Osteoblast (primary cell): ENCODE data around the gene IGSF9B. TPM values are rescaled to one million over a fixed set of nuclear protein-coding genes. Genes with fewer than 3 reads are reported as not detected.
"Not testable (repeated sequence)": the region's sequence is repeated elsewhere in the genome, so short reads cannot be mapped to it uniquely, and the experiment has no call there.

ENCODE experiments used
- DNase-seq: peaks from one replicate; pipeline ENCODE4 v3.0.0; 2011; ENCODE audit warnings: low spot score, mixed read lengths; ENCODE audit not compliant: insufficient read length; ENCODE audit errors: missing footprints
- H2AFZ ChIP-seq: 2 replicates; pipeline ENCODE4 v1.6.0; 2011; ENCODE audit warnings: mild to moderate bottlenecking, low read length
- H3K27ac ChIP-seq: 2 replicates; pipeline ENCODE4 v1.5.1; 2011; ENCODE audit warnings: mild to moderate bottlenecking, low read depth, low read length, moderate library complexity
- H3K27me3 ChIP-seq: 2 replicates; pipeline ENCODE4 v1.6.0; 2012; ENCODE audit warnings: mild to moderate bottlenecking, control low read depth, inconsistent platforms, low read length, moderate library complexity; ENCODE audit not compliant: insufficient read depth
- H3K36me3 ChIP-seq: 2 replicates; pipeline ENCODE4 v1.5.1; 2011; ENCODE audit warnings: mild to moderate bottlenecking, low read length, control low read depth, moderate library complexity; ENCODE audit not compliant: insufficient read depth
- H3K4me1 ChIP-seq: 2 replicates; pipeline ENCODE4 v1.5.1; 2011; ENCODE audit warnings: mild to moderate bottlenecking, low read length, control low read depth, moderate library complexity; ENCODE audit not compliant: insufficient read depth
- H3K4me2 ChIP-seq: 2 replicates; pipeline ENCODE4 v1.6.0; 2011; ENCODE audit warnings: mild to moderate bottlenecking, low read length; ENCODE audit not compliant: insufficient read depth
- H3K4me3 ChIP-seq: fragments of 200-600 bp; sonication (generic); 3 replicates; pipeline ENCODE4 v1.5.1; 2012; ENCODE audit warnings: mild to moderate bottlenecking, low read length, inconsistent platforms; ENCODE audit not compliant: insufficient read depth
- H3K79me2 ChIP-seq: 2 replicates; pipeline ENCODE4 v1.6.0; 2012; ENCODE audit warnings: mild to moderate bottlenecking, low read length, control low read depth, inconsistent platforms; ENCODE audit not compliant: insufficient read depth
- H3K9me3 ChIP-seq: 2 replicates; pipeline ENCODE4 v1.5.1; 2011; ENCODE audit warnings: low read depth, low read length, control low read depth
- H4K20me1 ChIP-seq: 2 replicates; pipeline ENCODE4 v1.6.0; 2012; ENCODE audit warnings: mild to moderate bottlenecking, low read length, control low read depth; ENCODE audit not compliant: insufficient read depth
- total RNA-seq: library from RNA; depleted of rRNA; stranded (reverse); fragments of >200 nt; gene quantifications from 2 replicates; pipeline ENCODE4 v1.2.3, GENCODE V29; 2012
- TF ChIP-seq, protein P1 (sequence below): IDR thresholded peaks from 2 replicates; pipeline ENCODE4 v1.5.1; 2011; ENCODE audit warnings: mild to moderate bottlenecking, low read depth, low read length, moderate library complexity; ENCODE audit errors: extremely low read depth

The IGSF9B gene, protein sequence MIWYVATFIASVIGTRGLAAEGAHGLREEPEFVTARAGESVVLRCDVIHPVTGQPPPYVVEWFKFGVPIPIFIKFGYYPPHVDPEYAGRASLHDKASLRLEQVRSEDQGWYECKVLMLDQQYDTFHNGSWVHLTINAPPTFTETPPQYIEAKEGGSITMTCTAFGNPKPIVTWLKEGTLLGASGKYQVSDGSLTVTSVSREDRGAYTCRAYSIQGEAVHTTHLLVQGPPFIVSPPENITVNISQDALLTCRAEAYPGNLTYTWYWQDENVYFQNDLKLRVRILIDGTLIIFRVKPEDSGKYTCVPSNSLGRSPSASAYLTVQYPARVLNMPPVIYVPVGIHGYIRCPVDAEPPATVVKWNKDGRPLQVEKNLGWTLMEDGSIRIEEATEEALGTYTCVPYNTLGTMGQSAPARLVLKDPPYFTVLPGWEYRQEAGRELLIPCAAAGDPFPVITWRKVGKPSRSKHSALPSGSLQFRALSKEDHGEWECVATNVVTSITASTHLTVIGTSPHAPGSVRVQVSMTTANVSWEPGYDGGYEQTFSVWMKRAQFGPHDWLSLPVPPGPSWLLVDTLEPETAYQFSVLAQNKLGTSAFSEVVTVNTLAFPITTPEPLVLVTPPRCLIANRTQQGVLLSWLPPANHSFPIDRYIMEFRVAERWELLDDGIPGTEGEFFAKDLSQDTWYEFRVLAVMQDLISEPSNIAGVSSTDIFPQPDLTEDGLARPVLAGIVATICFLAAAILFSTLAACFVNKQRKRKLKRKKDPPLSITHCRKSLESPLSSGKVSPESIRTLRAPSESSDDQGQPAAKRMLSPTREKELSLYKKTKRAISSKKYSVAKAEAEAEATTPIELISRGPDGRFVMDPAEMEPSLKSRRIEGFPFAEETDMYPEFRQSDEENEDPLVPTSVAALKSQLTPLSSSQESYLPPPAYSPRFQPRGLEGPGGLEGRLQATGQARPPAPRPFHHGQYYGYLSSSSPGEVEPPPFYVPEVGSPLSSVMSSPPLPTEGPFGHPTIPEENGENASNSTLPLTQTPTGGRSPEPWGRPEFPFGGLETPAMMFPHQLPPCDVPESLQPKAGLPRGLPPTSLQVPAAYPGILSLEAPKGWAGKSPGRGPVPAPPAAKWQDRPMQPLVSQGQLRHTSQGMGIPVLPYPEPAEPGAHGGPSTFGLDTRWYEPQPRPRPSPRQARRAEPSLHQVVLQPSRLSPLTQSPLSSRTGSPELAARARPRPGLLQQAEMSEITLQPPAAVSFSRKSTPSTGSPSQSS (N-terminal part only)
- total RNA-seq: under 0.01 and 0.36 TPM in 2 replicates

DNA sequence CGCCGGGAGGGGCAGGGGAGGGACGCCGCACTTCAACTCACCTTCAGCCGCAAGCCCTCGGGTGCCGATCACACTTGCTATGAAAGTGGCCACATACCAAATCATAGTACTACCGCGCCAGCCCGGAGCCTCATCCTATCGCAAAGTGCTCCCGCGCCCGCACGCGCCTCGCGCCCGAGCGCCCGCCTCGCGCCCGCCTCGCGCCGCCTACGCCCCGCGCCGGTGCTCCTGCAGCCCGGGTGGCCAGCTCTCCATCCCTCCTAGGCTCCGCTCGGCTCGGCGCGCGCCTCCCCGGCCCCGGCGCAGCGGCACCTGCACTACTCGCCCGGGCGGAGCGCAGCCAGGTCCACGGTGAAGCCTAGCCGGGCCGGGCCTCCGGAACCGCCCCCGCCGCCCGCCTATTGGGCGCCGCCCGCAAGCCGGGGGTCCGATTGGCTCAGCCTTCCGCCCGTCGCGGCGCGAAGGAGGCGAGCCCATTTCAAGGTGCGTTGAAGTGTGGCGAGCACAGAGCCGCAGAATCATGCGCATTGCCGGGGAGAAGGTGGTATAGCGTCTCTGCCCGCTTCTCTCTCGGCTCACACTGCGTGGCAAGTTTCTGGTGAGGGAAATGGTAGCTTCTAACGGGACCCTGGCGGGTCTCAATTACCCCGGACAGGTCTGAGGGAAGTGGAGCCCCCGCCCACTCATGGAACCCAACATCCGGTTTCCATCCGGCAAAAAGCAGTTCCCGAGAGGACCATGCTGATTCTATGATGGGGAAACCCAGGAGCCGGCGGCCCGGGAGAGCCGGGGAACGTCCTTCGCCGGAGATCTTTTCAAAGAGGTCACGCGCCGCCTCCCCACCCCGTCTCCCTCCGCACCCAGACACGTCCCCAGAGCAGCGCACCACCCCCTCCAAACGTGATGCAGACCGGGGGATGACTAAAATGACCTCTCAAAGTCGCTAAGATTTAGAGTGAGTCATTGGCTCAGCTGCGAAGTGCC lies at the start of gene IGSF9B:
TSS of gene IGSF9B (minus strand) at position 319 of the 984 bp plus-strand sequence. CDS start at position 105, 214 bp downstream.
- Histone ChIP-seq H2AFZ (no peak within 1 kb of the TSS), H3K36me3 (no peaks in the 10 kb centered on the region), H3K4me2 (peak within 1 kb of the TSS; percentile 36), H3K9me3 (no peaks in the 10 kb centered on the region), H3K79me2 (no peaks in the 10 kb centered on the region), H3K27me3 (peaks cover 53% of the 10 kb centered on the region), H4K20me1 (no peaks in the 10 kb centered on the region), H3K4me3 (peak within 1 kb of the TSS; percentile 28), H3K4me1 (no peaks in the 10 kb centered on the region), H3K27ac (no peak within 1 kb of the TSS)
- TF ChIP-seq, protein P1, sequence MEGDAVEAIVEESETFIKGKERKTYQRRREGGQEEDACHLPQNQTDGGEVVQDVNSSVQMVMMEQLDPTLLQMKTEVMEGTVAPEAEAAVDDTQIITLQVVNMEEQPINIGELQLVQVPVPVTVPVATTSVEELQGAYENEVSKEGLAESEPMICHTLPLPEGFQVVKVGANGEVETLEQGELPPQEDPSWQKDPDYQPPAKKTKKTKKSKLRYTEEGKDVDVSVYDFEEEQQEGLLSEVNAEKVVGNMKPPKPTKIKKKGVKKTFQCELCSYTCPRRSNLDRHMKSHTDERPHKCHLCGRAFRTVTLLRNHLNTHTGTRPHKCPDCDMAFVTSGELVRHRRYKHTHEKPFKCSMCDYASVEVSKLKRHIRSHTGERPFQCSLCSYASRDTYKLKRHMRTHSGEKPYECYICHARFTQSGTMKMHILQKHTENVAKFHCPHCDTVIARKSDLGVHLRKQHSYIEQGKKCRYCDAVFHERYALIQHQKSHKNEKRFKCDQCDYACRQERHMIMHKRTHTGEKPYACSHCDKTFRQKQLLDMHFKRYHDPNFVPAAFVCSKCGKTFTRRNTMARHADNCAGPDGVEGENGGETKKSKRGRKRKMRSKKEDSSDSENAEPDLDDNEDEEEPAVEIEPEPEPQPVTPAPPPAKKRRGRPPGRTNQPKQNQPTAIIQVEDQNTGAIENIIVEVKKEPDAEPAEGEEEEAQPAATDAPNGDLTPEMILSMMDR: no peak
- peak; percentile 99 for DNase-seq

DNA sequence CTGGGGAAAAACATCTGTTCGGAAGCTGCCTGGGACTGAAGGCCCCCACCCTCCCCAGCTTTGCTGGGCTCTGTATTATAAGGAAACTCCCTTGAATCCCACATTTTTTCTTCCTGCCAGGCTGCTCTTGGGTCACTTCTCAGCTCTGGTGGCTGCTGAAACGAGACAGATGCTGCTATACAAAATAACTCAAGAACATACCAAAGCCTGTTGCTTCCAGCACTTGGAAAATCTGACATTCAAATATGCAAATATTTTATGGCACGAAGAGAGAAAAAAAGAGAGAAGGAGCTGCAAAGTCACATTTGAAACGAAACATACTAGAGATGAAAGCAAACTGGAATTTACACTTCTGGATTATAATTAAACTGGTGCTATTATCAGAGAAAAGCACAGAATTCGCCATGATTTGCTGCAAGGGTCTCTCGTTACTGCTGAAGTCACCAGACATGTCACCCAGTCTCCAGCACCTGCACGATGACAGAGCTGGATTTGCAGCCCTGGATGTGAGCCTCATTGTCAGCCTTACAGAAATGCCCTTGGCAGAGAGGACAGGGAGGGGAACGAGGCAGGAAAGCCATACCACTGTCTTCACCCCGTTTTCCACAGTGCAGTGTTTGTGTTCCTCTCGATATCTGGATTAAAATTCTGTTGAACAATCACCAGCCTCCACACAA lies 47.9 kb upstream of the IGSF9B start:
- H3K27me3 ChIP-seq: no peaks in the 10 kb centered on the region
- H2AFZ ChIP-seq: no peak overlapping the region
- H3K9me3 ChIP-seq: no peaks in the 10 kb centered on the region
- TF ChIP-seq, protein P1: no peak
- no peak overlapping the region for H3K4me3 ChIP-seq
- H4K20me1 ChIP-seq: no peaks in the 10 kb centered on the region
- no peak for DNase-seq
- no peak overlapping the region for H3K4me2 ChIP-seq
- H3K4me1 ChIP-seq: no peaks in the 10 kb centered on the region
- no peaks in the 10 kb centered on the region for H3K36me3 ChIP-seq
- H3K27ac ChIP-seq: no peak overlapping the region
- H3K79me2 ChIP-seq: no peaks in the 10 kb centered on the region

DNA sequence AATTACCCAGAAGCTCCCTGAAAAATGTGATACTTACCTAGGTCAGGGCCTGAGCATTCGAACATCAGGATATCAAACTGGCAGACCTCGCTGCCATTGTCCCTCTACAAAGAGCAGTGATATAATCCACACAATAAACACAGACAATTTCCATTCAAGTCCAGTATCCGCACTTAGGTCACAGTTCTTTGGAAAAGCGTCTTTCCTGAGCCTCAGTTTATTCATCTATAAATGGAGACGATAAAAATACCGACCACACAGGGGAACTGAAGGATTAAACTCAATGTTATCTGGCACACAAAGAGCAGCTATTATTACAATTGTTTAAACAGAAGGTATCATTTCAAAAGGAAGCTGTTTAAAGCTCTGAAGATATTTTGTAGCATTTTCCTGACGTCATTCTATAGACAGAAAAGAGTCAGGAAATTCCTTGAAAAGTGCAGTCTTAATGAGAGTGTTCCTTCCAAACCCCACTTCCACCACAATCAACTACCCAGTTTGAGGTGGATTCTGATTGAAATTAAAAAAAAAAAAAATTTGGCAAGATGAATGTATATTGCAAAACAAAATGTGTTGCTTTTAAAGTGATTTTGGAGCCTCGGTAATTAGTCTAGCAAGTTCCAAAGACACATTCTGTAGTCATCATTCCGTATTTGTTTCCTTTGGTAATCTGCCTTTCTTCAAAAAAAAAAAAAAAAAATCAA lies 47.2 kb upstream of the IGSF9B start:
- Histone ChIP-seq H3K9me3 (no peaks in the 10 kb centered on the region), H3K79me2 (no peaks in the 10 kb centered on the region), H2AFZ (no peak overlapping the region), H3K4me3 (no peak overlapping the region), H3K27me3 (no peaks in the 10 kb centered on the region), H3K27ac (no peak overlapping the region), H4K20me1 (no peaks in the 10 kb centered on the region), H3K4me2 (no peak overlapping the region), H3K4me1 (no peaks in the 10 kb centered on the region), H3K36me3 (no peaks in the 10 kb centered on the region)
- DNase-seq: no peak
- TF ChIP-seq, protein P1: no peak

DNA sequence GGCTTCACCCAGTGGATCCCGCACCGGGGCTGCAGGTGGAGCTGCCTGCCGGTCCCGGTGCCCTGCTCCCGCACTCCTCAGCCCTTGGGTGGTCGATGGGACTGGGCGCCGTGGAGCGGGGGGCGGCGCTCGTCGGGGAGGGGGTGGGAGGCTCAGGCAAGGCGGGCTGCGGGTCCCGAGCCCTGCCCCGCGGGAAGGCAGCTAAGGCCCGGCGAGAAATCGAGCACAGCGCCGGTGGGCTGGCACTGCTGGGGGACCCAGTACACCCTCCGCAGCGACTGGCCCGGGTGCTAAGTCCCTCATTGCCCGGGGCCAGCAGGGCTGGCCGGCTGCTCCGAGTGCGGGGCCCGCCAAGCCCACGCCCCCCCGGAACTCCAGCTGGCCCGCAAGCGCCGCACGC lies 46.1 kb upstream of the IGSF9B start:
- H3K4me2 ChIP-seq, H3K9me3 ChIP-seq, DNase-seq, H2AFZ ChIP-seq, H3K79me2 ChIP-seq, H3K4me1 ChIP-seq, H3K27me3 ChIP-seq, H3K4me3 ChIP-seq, H3K27ac ChIP-seq, H3K36me3 ChIP-seq, H4K20me1 ChIP-seq: not testable (repeated sequence)

DNA sequence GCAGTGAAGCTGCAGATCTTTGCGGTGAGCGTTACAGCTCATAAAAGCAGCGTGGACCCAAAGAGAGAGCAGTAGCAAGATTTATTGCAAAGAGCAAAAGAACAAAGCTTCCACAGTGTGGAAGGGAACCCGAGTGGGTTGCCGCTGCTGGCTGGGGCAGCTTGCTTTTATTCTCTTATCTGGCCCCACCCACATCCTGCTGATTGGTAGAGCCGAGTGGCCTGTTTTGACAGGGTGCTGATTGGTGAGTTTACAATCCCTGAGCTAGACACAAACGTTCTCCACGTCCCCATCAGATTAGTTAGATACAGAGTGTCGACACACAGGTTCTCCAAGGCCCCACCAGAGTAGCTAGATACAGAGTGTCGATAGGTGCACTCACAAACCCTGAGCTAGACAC lies 45.6 kb upstream of the IGSF9B start:
- H3K36me3 ChIP-seq, H3K4me2 ChIP-seq, H4K20me1 ChIP-seq, DNase-seq, H3K4me3 ChIP-seq, H3K27ac ChIP-seq, H3K4me1 ChIP-seq, H3K27me3 ChIP-seq, H2AFZ ChIP-seq, H3K79me2 ChIP-seq, H3K9me3 ChIP-seq: not testable (repeated sequence)
